Skeletal muscle tissue (tissue), 4 donors: ENCODE measurements around the gene SIDT1. TPM values are rescaled to one million over a fixed set of nuclear protein-coding genes. Genes with fewer than 3 reads are reported as not detected.

Experiments used
- H3K27ac ChIP-seq: one replicate; pipeline ENCODE4 v1.7.0; 2013; ENCODE audit warnings: mild to moderate bottlenecking, low read depth, low read length, inconsistent platforms
- H3K27me3 ChIP-seq, 3 donors: one replicate each; pipeline ENCODE4 v1.7.0; 2013; ENCODE audit warnings: low read length in 3 of 3; ENCODE audit not compliant: control insufficient read depth in 3 of 3, insufficient read depth in 3 of 3
- H3K36me3 ChIP-seq, 3 donors: one replicate each; pipeline ENCODE4 v1.7.0; 2013; ENCODE audit warnings: low read length in 3 of 3; ENCODE audit not compliant: control insufficient read depth in 3 of 3, insufficient read depth in 3 of 3
- H3K4me1 ChIP-seq, 3 donors: one replicate each; pipeline ENCODE4 v1.7.0; 2013; ENCODE audit warnings: low read length in 3 of 3, mild to moderate bottlenecking in 3 of 3; ENCODE audit not compliant: control insufficient read depth in 3 of 3, insufficient read depth in 3 of 3
- H3K4me3 ChIP-seq, 3 donors: one replicate each; pipeline ENCODE4 v1.7.0; 2013; ENCODE audit warnings: low read length in 3 of 3
- H3K9ac ChIP-seq, 3 donors: one replicate each; pipeline ENCODE4 v1.7.0; 2013; ENCODE audit warnings: low read length in 3 of 3, mild to moderate bottlenecking in 3 of 3, moderate library complexity in 2 of 3, low read depth in 1 of 3
- H3K9me3 ChIP-seq, 3 donors: one replicate each; pipeline ENCODE4 v1.7.0; 2013; ENCODE audit warnings: low read length in 3 of 3; ENCODE audit not compliant: control insufficient read depth in 3 of 3
- total RNA-seq: library from RNA; depleted of rRNA; stranded (reverse); fragments of >200 nt; gene quantifications from one replicate; pipeline ENCODE4 v1.2.3, GENCODE V29; 2014
- donor health status: Osteomylitis.

Gene SIDT1
- total RNA-seq, 1 donor from 2014 or later, result 2.1 TPM

GRCh38 chr3:113557374-113557773 is 25.0 kb downstream of the SIDT1 start:
- H3K27me3 ChIP-seq, result no peaks in the 10 kb centered on the region
- no peaks in the 10 kb centered on the region for H3K9me3 ChIP-seq
- no peak overlapping the region for H3K9ac ChIP-seq
- H3K36me3 ChIP-seq, result no peaks in the 10 kb centered on the region
- H3K4me3 ChIP-seq, result no peak overlapping the region
- no peaks in the 10 kb centered on the region for H3K4me1 ChIP-seq
- no peak overlapping the region for H3K27ac ChIP-seq

- H3K27me3 ChIP-seq, result no peaks in the 10 kb centered on the region
- H3K4me3 ChIP-seq, result no peak overlapping the region
- H3K4me1 ChIP-seq, result no peaks in the 10 kb centered on the region
- H3K27ac ChIP-seq, result no peak overlapping the region
- H3K9me3 ChIP-seq, result no peaks in the 10 kb centered on the region
- H3K36me3 ChIP-seq, result no peaks in the 10 kb centered on the region
- no peak overlapping the region for H3K9ac ChIP-seq
These were observed 26.7 kb downstream of the SIDT1 start for GRCh38 chr3:113559009-113559408.

- no peaks in the 10 kb centered on the region for H3K27me3 ChIP-seq
- H3K27ac ChIP-seq, result no peak overlapping the region
- no peak overlapping the region for H3K9ac ChIP-seq
- H3K4me1 ChIP-seq, result no peaks in the 10 kb centered on the region
- H3K4me3 ChIP-seq, result no peak overlapping the region
- no peaks in the 10 kb centered on the region for H3K36me3 ChIP-seq
- no peaks in the 10 kb centered on the region for H3K9me3 ChIP-seq
These were observed 27.9 kb downstream of the SIDT1 start for GRCh38 chr3:113560271-113560670.

GRCh38 chr3:113560831-113561623 is 28.7 kb downstream of the SIDT1 start:
- Histone ChIP-seq H3K4me3 (no peak overlapping the region), H3K27ac (no peak overlapping the region), H3K9ac (no peak overlapping the region), H3K36me3 (no peaks in the 10 kb centered on the region), H3K4me1 (no peaks in the 10 kb centered on the region), H3K27me3 (no peaks in the 10 kb centered on the region), H3K9me3 (no peaks in the 10 kb centered on the region)

GRCh38 chr3:113565555-113565954 is 33.2 kb downstream of the SIDT1 start:
- H3K9me3 ChIP-seq, result no peaks in the 10 kb centered on the region
- no peaks in the 10 kb centered on the region for H3K36me3 ChIP-seq
- H3K27me3 ChIP-seq, result peaks cover 0 to 2% (median 0%) of the 10 kb centered on the region in 3 donors
- no peak overlapping the region for H3K9ac ChIP-seq
- H3K4me1 ChIP-seq, result no peaks in the 10 kb centered on the region
- H3K27ac ChIP-seq, result no peak overlapping the region
- H3K4me3 ChIP-seq, result no peak overlapping the region

- no peaks in the 10 kb centered on the region for H3K4me1 ChIP-seq
- H3K27ac ChIP-seq, result no peak overlapping the region
- H3K36me3 ChIP-seq, result no peaks in the 10 kb centered on the region
- no peak overlapping the region for H3K9ac ChIP-seq
- H3K4me3 ChIP-seq, result no peak overlapping the region
- H3K27me3 ChIP-seq, result peaks cover 0 to 2% (median 0%) of the 10 kb centered on the region in 3 donors
- no peaks in the 10 kb centered on the region for H3K9me3 ChIP-seq
These were observed 37.8 kb downstream of the SIDT1 start for GRCh38 chr3:113570158-113570557.

GRCh38 chr3:113571360-113571759 is 39.0 kb downstream of the SIDT1 start:
- Histone ChIP-seq H3K27me3 (peaks cover 0 to 2% (median 0%) of the 10 kb centered on the region in 3 donors), H3K4me1 (no peaks in the 10 kb centered on the region), H3K9me3 (no peaks in the 10 kb centered on the region), H3K27ac (no peak overlapping the region), H3K36me3 (no peaks in the 10 kb centered on the region), H3K9ac (no peak overlapping the region), H3K4me3 (no peak overlapping the region)

GRCh38 chr3:113573728-113574127 is 41.4 kb downstream of the SIDT1 start:
- Histone ChIP-seq H3K9me3 (no peaks in the 10 kb centered on the region), H3K27me3 (no peaks in the 10 kb centered on the region), H3K4me3 (no peak overlapping the region), H3K4me1 (no peaks in the 10 kb centered on the region), H3K36me3 (no peaks in the 10 kb centered on the region), H3K27ac (no peak overlapping the region), H3K9ac (no peak overlapping the region)

GRCh38 chr3:113574213-113574612 is 41.9 kb downstream of the SIDT1 start:
- no peaks in the 10 kb centered on the region for H3K36me3 ChIP-seq
- no peak overlapping the region for H3K9ac ChIP-seq
- H3K9me3 ChIP-seq, result no peaks in the 10 kb centered on the region
- no peaks in the 10 kb centered on the region for H3K4me1 ChIP-seq
- H3K27ac ChIP-seq, result no peak overlapping the region
- H3K27me3 ChIP-seq, result no peaks in the 10 kb centered on the region
- no peak overlapping the region for H3K4me3 ChIP-seq

GRCh38 chr3:113575206-113575605 is 42.9 kb downstream of the SIDT1 start:
- Histone ChIP-seq H3K36me3 (no peaks in the 10 kb centered on the region), H3K27ac (no peak overlapping the region), H3K4me3 (no peak overlapping the region), H3K9ac (no peak overlapping the region), H3K9me3 (no peaks in the 10 kb centered on the region), H3K27me3 (no peaks in the 10 kb centered on the region), H3K4me1 (no peaks in the 10 kb centered on the region)
